Measurements from ENCODE around the gene UGT8.

DNA sequence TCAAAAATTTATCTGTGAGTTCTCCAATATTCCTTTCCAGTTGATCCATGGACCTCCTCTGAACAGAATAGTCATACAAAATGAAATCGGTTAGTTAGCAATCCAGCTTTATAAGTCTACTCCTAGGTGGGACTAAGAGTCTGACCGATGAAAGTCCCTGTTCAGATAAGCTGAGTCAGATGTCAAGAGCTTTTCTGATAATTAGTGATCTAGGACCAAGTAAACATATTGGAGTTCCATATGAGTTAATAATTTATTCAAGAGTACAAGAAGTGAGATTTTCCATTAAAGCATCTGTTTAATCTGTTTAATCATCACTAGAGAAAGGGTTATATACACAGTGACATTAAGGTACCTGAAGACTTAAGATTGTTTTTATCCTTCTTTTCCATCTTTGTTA, 74.7 kb downstream of the UGT8 start:
- TF ChIP-seq POLR2A (IDR thresholded peaks at IDR 0.05; ENCODE audit: low read length) (no peak), GATA1 (IDR thresholded peaks at IDR 0.05; ENCODE audit: low read depth, low read length) (no peak)

All from erythroblast (primary cell).